WTC11 (cell line): ENCODE data around the gene ALKBH7. TPM values are rescaled to one million over a fixed set of nuclear protein-coding genes. Genes with fewer than 3 reads are reported as not detected.

Source experiments
- ATAC-seq: fragments of 200-7000 bp; cut with Tn5 transposase; 2 replicates; pipeline ENCODE4 v1.10.0; 2021; ENCODE audit warnings: mild to moderate bottlenecking, moderate library complexity
- CTCF ChIA-PET: fragments of 300-600 bp; sonication (Branson Sonifier 250); formaldehyde crosslinking; loops from one replicate; lab custom pipeline; 2021; ENCODE audit warnings: antibody characterized with exemption; lab: Charles Lee
- POLR2A ChIA-PET: fragments of 350-600 bp; sonication (Branson Sonifier 250); formaldehyde crosslinking; loops from one replicate; lab custom pipeline; 2021; ENCODE audit warnings: antibody characterized with exemption; lab: Charles Lee
- DNase-seq: peaks from one replicate; pipeline ENCODE4 v3.0.0; 2021; ENCODE audit warnings: low spot score
- H3K27ac Mint-ChIP-seq: 2 replicates; pipeline ENCODE4 v1.8.0; 2021; ENCODE audit warnings: mixed read lengths
- H3K27me3 Mint-ChIP-seq: 2 replicates; pipeline ENCODE4 v1.8.0; 2021; ENCODE audit warnings: low read depth, mild to moderate bottlenecking, moderate library complexity, mixed read lengths
- H3K36me3 Mint-ChIP-seq: 2 replicates; pipeline ENCODE4 v1.8.0; 2021; ENCODE audit warnings: mixed read lengths
- H3K4me1 Mint-ChIP-seq: 2 replicates; pipeline ENCODE4 v1.8.0; 2022; ENCODE audit warnings: mixed read lengths
- H3K4me3 Mint-ChIP-seq: 2 replicates; pipeline ENCODE4 v1.8.0; 2021; ENCODE audit warnings: mild to moderate bottlenecking, moderate library complexity, mixed read lengths
- H3K9me3 Mint-ChIP-seq: 2 replicates; pipeline ENCODE4 v1.8.0; 2021; ENCODE audit warnings: mixed read lengths
- AR ChIP-seq: fragments of 250-450 bp; sonication (Bioruptor Pico); IDR thresholded peaks from 2 replicates; pipeline ENCODE4 v1.9.0; 2021; ENCODE audit warnings: mild to moderate bottlenecking
- ATF2 ChIP-seq: sonication (generic); formaldehyde crosslinking; IDR thresholded peaks from 2 replicates; pipeline ENCODE4 v1.8.1; 2022; ENCODE audit warnings: low read depth, missing genetic modification reagents, borderline replicate concordance
- CBFB ChIP-seq: sonication (generic); formaldehyde crosslinking; IDR thresholded peaks from 2 replicates; pipeline ENCODE4 v1.8.1; 2022; ENCODE audit warnings: mild to moderate bottlenecking, low read depth, missing genetic modification reagents
- ELF4 ChIP-seq: sonication (generic); formaldehyde crosslinking; IDR thresholded peaks from 2 replicates; pipeline ENCODE4 v1.8.1; 2022; ENCODE audit warnings: low read depth, mild to moderate bottlenecking, moderate library complexity, missing genetic modification reagents
- ESRRA ChIP-seq: sonication (generic); formaldehyde crosslinking; IDR thresholded peaks from 2 replicates; pipeline ENCODE4 v1.8.1; 2022; ENCODE audit warnings: mild to moderate bottlenecking, missing genetic modification reagents, borderline replicate concordance
- JAZF1 ChIP-seq: fragments of 250-450 bp; sonication (Bioruptor Pico); IDR thresholded peaks from 2 replicates; pipeline ENCODE4 v1.9.0; 2021; ENCODE audit warnings: moderate library complexity, mild to moderate bottlenecking, inconsistent platforms
- MAX ChIP-seq: sonication (generic); formaldehyde crosslinking; IDR thresholded peaks from 2 replicates; pipeline ENCODE4 v1.8.0; 2022; ENCODE audit warnings: mild to moderate bottlenecking, missing genetic modification reagents
- MXD4 ChIP-seq: fragments of 250-450 bp; sonication (Bioruptor Pico); IDR thresholded peaks from 2 replicates; pipeline ENCODE4 v1.8.0; 2021; ENCODE audit warnings: mild to moderate bottlenecking, moderate library complexity, borderline replicate concordance
- SMAD3 ChIP-seq: sonication (generic); formaldehyde crosslinking; IDR thresholded peaks from 2 replicates; pipeline ENCODE4 v1.8.0; 2022; ENCODE audit warnings: missing genetic modification reagents, mild to moderate bottlenecking, borderline replicate concordance
- SMAD4 ChIP-seq: sonication (generic); formaldehyde crosslinking; IDR thresholded peaks from 2 replicates; pipeline ENCODE4 v1.8.0; 2022; ENCODE audit warnings: mild to moderate bottlenecking, missing genetic modification reagents
- SOX15 ChIP-seq: fragments of 250-450 bp; sonication (Bioruptor Pico); IDR thresholded peaks from 2 replicates; pipeline ENCODE4 v1.9.0; 2021; ENCODE audit warnings: mild to moderate bottlenecking
- STAT6 ChIP-seq: sonication (generic); formaldehyde crosslinking; conservative IDR thresholded peaks from 2 replicates; pipeline ENCODE4 v1.8.1; 2023; ENCODE audit warnings: mild to moderate bottlenecking, low read depth, missing genetic modification reagents, moderate library complexity
- USF2 ChIP-seq: sonication (generic); formaldehyde crosslinking; IDR thresholded peaks from 2 replicates; pipeline ENCODE4 v1.8.1; 2023; ENCODE audit warnings: mild to moderate bottlenecking, missing genetic modification reagents, moderate library complexity
- ZBTB21 ChIP-seq: sonication (generic); formaldehyde crosslinking; IDR thresholded peaks from 2 replicates; pipeline ENCODE4 v1.8.1; 2023; ENCODE audit warnings: mild to moderate bottlenecking, missing genetic modification reagents, borderline replicate concordance
- ZBTB43 ChIP-seq: sonication (generic); formaldehyde crosslinking; IDR thresholded peaks from 2 replicates; pipeline ENCODE4 v1.8.1; 2023; ENCODE audit warnings: mild to moderate bottlenecking, missing genetic modification reagents
- ZNF317 ChIP-seq: sonication (generic); formaldehyde crosslinking; IDR thresholded peaks from 2 replicates; pipeline ENCODE4 v1.8.1; 2023; ENCODE audit warnings: low read depth, mild to moderate bottlenecking, moderate library complexity, missing genetic modification reagents, borderline replicate concordance
- ZNF423 ChIP-seq: fragments of 250-450 bp; sonication (Bioruptor Pico); IDR thresholded peaks from 2 replicates; pipeline ENCODE4 v2.1.2; 2022; ENCODE audit warnings: mild to moderate bottlenecking, moderate library complexity
- ZNF512 ChIP-seq: sonication (generic); formaldehyde crosslinking; IDR thresholded peaks from 2 replicates; pipeline ENCODE4 v1.8.1; 2022; ENCODE audit warnings: missing genetic modification reagents, borderline replicate concordance
- total RNA-seq: library from RNA; stranded (reverse); gene quantifications from 3 replicates; pipeline ENCODE4 v1.2.3, GENCODE V29; 2021

The ALKBH7 gene
- total RNA-seq, 1 experiment from 2014 or later = 96.4 TPM

GRCh38 chr19:6357174-6357573 lies 15.4 kb upstream of the ALKBH7 start (continued):
- no peak for TF ChIP-seq AR
- no peak for TF ChIP-seq ZNF317 (CRISPR knock-in tag)
- no peak for TF ChIP-seq CBFB
- TF ChIP-seq ZNF423 (CRISPR knock-in tag) = no peak
- no peak for TF ChIP-seq ZBTB21
- TF ChIP-seq, all 79 proteins: peak for 0

- Mint-ChIP-seq H3K36me3 (no peaks in the 10 kb centered on the region), H3K9me3 (no peaks in the 10 kb centered on the region; the same call in 1 of the 2 replicates), H3K4me1 (peaks cover 5% of the 10 kb centered on the region; the same call in 1 of the 2 replicates), H3K4me3 (no peak overlapping the region), H3K27me3 (peaks cover 8% of the 10 kb centered on the region; the same call in 1 of the 2 replicates), H3K27ac (no peak overlapping the region)
- TF ChIP-seq CBFB (no peak), ATF2 (no peak), ZNF512 (CRISPR knock-in tag) (no peak), ELF4 (CRISPR knock-in tag) (no peak), ESRRA (CRISPR knock-in tag) (no peak), SOX15 (no peak), SMAD3 (no peak), MAX (CRISPR knock-in tag) (no peak), MXD4 (CRISPR knock-in tag) (no peak), STAT6 (CRISPR knock-in tag) (no peak), USF2 (no peak), ZBTB43 (no peak), SMAD4 (CRISPR knock-in tag) (no peak), JAZF1 (CRISPR knock-in tag) (no peak)
- ChIA-PET CTCF (interaction anchor here (1.6 kb wide), 1 partner anchor 310 kb away, joined by 6 read pairs; no protein-coding TSS in a partner anchor), POLR2A (interaction anchor here (0.6 to 1.4 kb wide), 3 partner anchors 15 to 549 kb away, joined by 3 read pairs; partner anchors contain the start of gene ALKBH7)
- DNase-seq (no peak), ATAC-seq (no peak)
Measured at GRCh38 chr19:6358003-6358402, 14.6 kb upstream of the ALKBH7 start.
